Measurements from ENCODE around the gene CLN3. TPM values are rescaled to one million over a fixed set of nuclear protein-coding genes. Genes with fewer than 3 reads are reported as not detected.

CLN3 gene
- polyA plus RNA-seq, 1 donor from 2014 or later, result 32.2 TPM

DNA sequence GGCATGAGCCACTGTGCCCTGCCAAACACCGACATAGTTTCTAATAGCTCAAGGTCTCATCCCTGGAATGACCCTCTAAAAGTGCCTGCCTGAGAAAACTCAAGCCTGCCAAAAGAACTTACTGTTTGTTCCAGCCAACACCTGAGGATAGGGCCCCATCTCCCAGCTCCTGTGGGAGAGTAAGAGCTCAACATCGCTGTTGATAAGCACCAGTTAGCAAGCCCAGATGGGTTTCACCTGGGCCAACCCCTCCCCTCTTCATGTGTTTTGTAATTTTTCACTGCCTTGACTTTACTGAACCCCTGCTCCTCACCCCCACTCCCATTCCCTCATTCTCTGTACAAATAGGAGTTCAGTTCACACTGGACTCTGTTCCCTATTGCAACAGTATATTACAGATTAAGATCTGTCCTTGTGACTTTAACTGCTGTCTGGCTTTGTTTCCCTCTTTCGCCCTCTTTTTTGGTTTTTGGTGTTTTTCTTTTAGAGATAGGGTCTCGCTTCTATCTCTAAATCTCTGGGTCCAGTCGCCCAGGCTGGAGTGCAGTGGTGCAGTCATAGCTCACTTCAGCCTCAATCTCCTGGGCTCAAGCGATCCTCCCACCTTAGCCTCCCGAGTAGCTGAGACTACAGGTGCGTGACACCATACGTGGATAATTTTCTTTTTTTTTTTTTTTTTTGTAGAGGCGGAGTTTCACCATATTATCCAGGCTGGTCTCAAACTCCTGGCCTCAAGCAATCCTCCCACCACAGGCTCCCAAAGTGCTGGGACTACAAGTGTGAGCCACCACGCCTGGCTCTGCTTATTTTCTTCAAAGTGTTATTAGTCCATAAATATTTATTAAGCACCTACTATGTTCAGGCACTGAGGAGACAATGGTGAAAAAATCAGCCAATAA, 34.6 kb upstream of the CLN3 start:
- Histone ChIP-seq H3K4me3 (ENCODE audit: low read length) (no peak overlapping the region), H3K27me3 (ENCODE audit: insufficient read depth, low read depth, low read length) (no peaks in the 10 kb centered on the region), H4K20me1 (ENCODE audit: insufficient read depth) (no peaks in the 10 kb centered on the region), H2AFZ (ENCODE audit: low read depth, low read length) (no peak overlapping the region), H3K9ac (ENCODE audit: low read length) (no peak overlapping the region), H3K9me3 (ENCODE audit: low read length) (no peaks in the 10 kb centered on the region), H3K79me2 (replicated peaks; ENCODE audit: insufficient read depth, low read length) (no peaks in the 10 kb centered on the region), H3K9me2 (ENCODE audit: insufficient read depth, low read length) (no peaks in the 10 kb centered on the region), H3F3A (ENCODE audit: insufficient read depth, low read length, poor library complexity, severe bottlenecking) (no peaks in the 10 kb centered on the region), H3K4me2 (ENCODE audit: low read length) (no peak overlapping the region), H3K27ac (ENCODE audit: low read length) (no peak overlapping the region), H3K36me3 (ENCODE audit: insufficient read depth, low read length) (no peaks in the 10 kb centered on the region)
- no peak for TF ChIP-seq POLR2AphosphoS5 (IDR thresholded peaks at IDR 0.05)
- TF ChIP-seq TAF1 (IDR thresholded peaks at IDR 0.05; ENCODE audit: low read depth), result no peak
- no peak for TF ChIP-seq SMC3 (conservative IDR thresholded peaks at IDR 0.05; ENCODE audit: poor library complexity)
- TF ChIP-seq MXI1 (conservative IDR thresholded peaks at IDR 0.05; ENCODE audit: poor library complexity, severe bottlenecking), result no peak
- no peak for TF ChIP-seq EZH2 (IDR thresholded peaks at IDR 0.05; ENCODE audit: borderline replicate concordance, insufficient read depth, low read length, poor library complexity, severe bottlenecking)
- TF ChIP-seq, protein P1, sequence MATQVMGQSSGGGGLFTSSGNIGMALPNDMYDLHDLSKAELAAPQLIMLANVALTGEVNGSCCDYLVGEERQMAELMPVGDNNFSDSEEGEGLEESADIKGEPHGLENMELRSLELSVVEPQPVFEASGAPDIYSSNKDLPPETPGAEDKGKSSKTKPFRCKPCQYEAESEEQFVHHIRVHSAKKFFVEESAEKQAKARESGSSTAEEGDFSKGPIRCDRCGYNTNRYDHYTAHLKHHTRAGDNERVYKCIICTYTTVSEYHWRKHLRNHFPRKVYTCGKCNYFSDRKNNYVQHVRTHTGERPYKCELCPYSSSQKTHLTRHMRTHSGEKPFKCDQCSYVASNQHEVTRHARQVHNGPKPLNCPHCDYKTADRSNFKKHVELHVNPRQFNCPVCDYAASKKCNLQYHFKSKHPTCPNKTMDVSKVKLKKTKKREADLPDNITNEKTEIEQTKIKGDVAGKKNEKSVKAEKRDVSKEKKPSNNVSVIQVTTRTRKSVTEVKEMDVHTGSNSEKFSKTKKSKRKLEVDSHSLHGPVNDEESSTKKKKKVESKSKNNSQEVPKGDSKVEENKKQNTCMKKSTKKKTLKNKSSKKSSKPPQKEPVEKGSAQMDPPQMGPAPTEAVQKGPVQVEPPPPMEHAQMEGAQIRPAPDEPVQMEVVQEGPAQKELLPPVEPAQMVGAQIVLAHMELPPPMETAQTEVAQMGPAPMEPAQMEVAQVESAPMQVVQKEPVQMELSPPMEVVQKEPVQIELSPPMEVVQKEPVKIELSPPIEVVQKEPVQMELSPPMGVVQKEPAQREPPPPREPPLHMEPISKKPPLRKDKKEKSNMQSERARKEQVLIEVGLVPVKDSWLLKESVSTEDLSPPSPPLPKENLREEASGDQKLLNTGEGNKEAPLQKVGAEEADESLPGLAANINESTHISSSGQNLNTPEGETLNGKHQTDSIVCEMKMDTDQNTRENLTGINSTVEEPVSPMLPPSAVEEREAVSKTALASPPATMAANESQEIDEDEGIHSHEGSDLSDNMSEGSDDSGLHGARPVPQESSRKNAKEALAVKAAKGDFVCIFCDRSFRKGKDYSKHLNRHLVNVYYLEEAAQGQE (IDR thresholded peaks at IDR 0.05; ENCODE audit: borderline replicate concordance), result no peak
- TF ChIP-seq RAD21 (conservative IDR thresholded peaks at IDR 0.05), result no peak
- TF ChIP-seq EP300 (conservative IDR thresholded peaks at IDR 0.05; ENCODE audit: poor library complexity, severe bottlenecking), result no peak
- TF ChIP-seq, protein P2, sequence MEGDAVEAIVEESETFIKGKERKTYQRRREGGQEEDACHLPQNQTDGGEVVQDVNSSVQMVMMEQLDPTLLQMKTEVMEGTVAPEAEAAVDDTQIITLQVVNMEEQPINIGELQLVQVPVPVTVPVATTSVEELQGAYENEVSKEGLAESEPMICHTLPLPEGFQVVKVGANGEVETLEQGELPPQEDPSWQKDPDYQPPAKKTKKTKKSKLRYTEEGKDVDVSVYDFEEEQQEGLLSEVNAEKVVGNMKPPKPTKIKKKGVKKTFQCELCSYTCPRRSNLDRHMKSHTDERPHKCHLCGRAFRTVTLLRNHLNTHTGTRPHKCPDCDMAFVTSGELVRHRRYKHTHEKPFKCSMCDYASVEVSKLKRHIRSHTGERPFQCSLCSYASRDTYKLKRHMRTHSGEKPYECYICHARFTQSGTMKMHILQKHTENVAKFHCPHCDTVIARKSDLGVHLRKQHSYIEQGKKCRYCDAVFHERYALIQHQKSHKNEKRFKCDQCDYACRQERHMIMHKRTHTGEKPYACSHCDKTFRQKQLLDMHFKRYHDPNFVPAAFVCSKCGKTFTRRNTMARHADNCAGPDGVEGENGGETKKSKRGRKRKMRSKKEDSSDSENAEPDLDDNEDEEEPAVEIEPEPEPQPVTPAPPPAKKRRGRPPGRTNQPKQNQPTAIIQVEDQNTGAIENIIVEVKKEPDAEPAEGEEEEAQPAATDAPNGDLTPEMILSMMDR (IDR thresholded peaks at IDR 0.05; ENCODE audit: poor library complexity, severe bottlenecking), result no peak

- Histone ChIP-seq H3K4me2 (ENCODE audit: low read length) (no peak overlapping the region), H2AFZ (ENCODE audit: low read depth, low read length) (no peak overlapping the region), H3K27me3 (ENCODE audit: insufficient read depth, low read depth, low read length) (no peaks in the 10 kb centered on the region), H4K20me1 (ENCODE audit: insufficient read depth) (no peaks in the 10 kb centered on the region), H3K9me3 (ENCODE audit: low read length) (no peaks in the 10 kb centered on the region), H3F3A (ENCODE audit: insufficient read depth, low read length, poor library complexity, severe bottlenecking) (no peaks in the 10 kb centered on the region), H3K36me3 (ENCODE audit: insufficient read depth, low read length) (no peaks in the 10 kb centered on the region), H3K4me3 (ENCODE audit: low read length) (no peak overlapping the region), H3K79me2 (replicated peaks; ENCODE audit: insufficient read depth, low read length) (no peaks in the 10 kb centered on the region), H3K9ac (ENCODE audit: low read length) (no peak overlapping the region), H3K27ac (ENCODE audit: low read length) (no peak overlapping the region), H3K9me2 (ENCODE audit: insufficient read depth, low read length) (no peaks in the 10 kb centered on the region)
- TF ChIP-seq, protein P2 (IDR thresholded peaks at IDR 0.05; ENCODE audit: poor library complexity, severe bottlenecking), result no peak
- TF ChIP-seq EZH2 (IDR thresholded peaks at IDR 0.05; ENCODE audit: borderline replicate concordance, insufficient read depth, low read length, poor library complexity, severe bottlenecking) (no peak), POLR2AphosphoS5 (IDR thresholded peaks at IDR 0.05) (no peak), SMC3 (conservative IDR thresholded peaks at IDR 0.05; ENCODE audit: poor library complexity) (no peak), MXI1 (conservative IDR thresholded peaks at IDR 0.05; ENCODE audit: poor library complexity, severe bottlenecking) (no peak), RAD21 (conservative IDR thresholded peaks at IDR 0.05) (no peak), TAF1 (IDR thresholded peaks at IDR 0.05; ENCODE audit: low read depth) (no peak), EP300 (conservative IDR thresholded peaks at IDR 0.05; ENCODE audit: poor library complexity, severe bottlenecking) (no peak)
- TF ChIP-seq, protein P1 (IDR thresholded peaks at IDR 0.05; ENCODE audit: borderline replicate concordance), result no peak
Measured at GRCh38 chr16:28524681-28525171, 32.9 kb upstream of the CLN3 start.
